IPS-18a (cell line): ENCODE measurements around the gene DONSON.

Experiments
- H3K27ac ChIP-seq: one replicate; pipeline ENCODE4 v1.5.1; 2013; ENCODE audit warnings: low read length
- H3K27me3 ChIP-seq: one replicate; pipeline ENCODE4 v1.6.1; 2013; ENCODE audit warnings: mild to moderate bottlenecking, low read length; ENCODE audit not compliant: control insufficient read depth, insufficient read depth
- H3K36me3 ChIP-seq: one replicate; pipeline ENCODE4 v1.6.1; 2013; ENCODE audit warnings: low read depth, low read length; ENCODE audit not compliant: control insufficient read depth
- H3K4me1 ChIP-seq: one replicate; pipeline ENCODE4 v1.6.1; 2013; ENCODE audit warnings: low read depth, low read length; ENCODE audit not compliant: control insufficient read depth
- H3K4me3 ChIP-seq: one replicate; pipeline ENCODE4 v1.5.1; 2013; ENCODE audit warnings: low read length
- H3K9ac ChIP-seq: one replicate; pipeline ENCODE4 v1.6.1; 2013; ENCODE audit warnings: mild to moderate bottlenecking, low read length, moderate library complexity
- H3K9me3 ChIP-seq: one replicate; pipeline ENCODE4 v1.6.1; 2013; ENCODE audit warnings: low read depth, low read length; ENCODE audit not compliant: control insufficient read depth

Gene DONSON

GRCh38 chr21:33560965-33561364 lies 27.5 kb downstream of the DONSON start:
- no peak overlapping the region for H3K4me3 ChIP-seq
- no peaks in the 10 kb centered on the region for H3K27me3 ChIP-seq
- peaks cover 82% of the 10 kb centered on the region for H3K36me3 ChIP-seq
- H3K9ac ChIP-seq: no peak overlapping the region
- H3K9me3 ChIP-seq: no peaks in the 10 kb centered on the region
- no peak overlapping the region for H3K27ac ChIP-seq
- no peaks in the 10 kb centered on the region for H3K4me1 ChIP-seq

- Histone ChIP-seq H3K27me3 (no peaks in the 10 kb centered on the region), H3K9ac (no peak overlapping the region), H3K4me1 (no peaks in the 10 kb centered on the region), H3K9me3 (no peaks in the 10 kb centered on the region), H3K36me3 (peaks cover 87% of the 10 kb centered on the region), H3K4me3 (no peak overlapping the region), H3K27ac (no peak overlapping the region)
Measured at GRCh38 chr21:33559813-33560212, 28.7 kb downstream of the DONSON start.

GRCh38 chr21:33558777-33559421 lies 29.6 kb downstream of the DONSON start:
- peaks cover 91% of the 10 kb centered on the region for H3K36me3 ChIP-seq

GRCh38 chr21:33557447-33557846 lies 31.0 kb downstream of the DONSON start:
- Histone ChIP-seq H3K27ac (no peak overlapping the region), H3K36me3 (peaks cover 92% of the 10 kb centered on the region)

More at GRCh38 chr21:33558777-33559421, 29.6 kb downstream of the DONSON start:
- Histone ChIP-seq H3K4me3 (no peak overlapping the region), H3K4me1 (no peaks in the 10 kb centered on the region), H3K9ac (no peak overlapping the region), H3K9me3 (no peaks in the 10 kb centered on the region), H3K27me3 (no peaks in the 10 kb centered on the region), H3K27ac (no peak overlapping the region)

GRCh38 chr21:33554982-33555344 lies 33.5 kb downstream of the DONSON start:
- Histone ChIP-seq H3K9me3 (no peaks in the 10 kb centered on the region), H3K4me1 (no peaks in the 10 kb centered on the region), H3K36me3 (peaks cover 95% of the 10 kb centered on the region), H3K4me3 (no peak overlapping the region), H3K27me3 (no peaks in the 10 kb centered on the region), H3K27ac (no peak overlapping the region), H3K9ac (no peak overlapping the region)

More at GRCh38 chr21:33557447-33557846, 31.0 kb downstream of the DONSON start:
- Histone ChIP-seq H3K9ac (no peak overlapping the region), H3K27me3 (no peaks in the 10 kb centered on the region), H3K9me3 (no peaks in the 10 kb centered on the region), H3K4me1 (no peaks in the 10 kb centered on the region), H3K4me3 (no peak overlapping the region)

GRCh38 chr21:33554236-33554981 lies 34.1 kb downstream of the DONSON start:
- H3K27ac ChIP-seq: no peak overlapping the region
- H3K4me1 ChIP-seq: no peaks in the 10 kb centered on the region
- peaks cover 95% of the 10 kb centered on the region for H3K36me3 ChIP-seq
- H3K9ac ChIP-seq: no peak overlapping the region
- H3K27me3 ChIP-seq: no peaks in the 10 kb centered on the region
- H3K9me3 ChIP-seq: no peaks in the 10 kb centered on the region
- no peak overlapping the region for H3K4me3 ChIP-seq

GRCh38 chr21:33552999-33553598 lies 35.4 kb downstream of the DONSON start:
- Histone ChIP-seq H3K27me3 (no peaks in the 10 kb centered on the region), H3K4me1 (no peaks in the 10 kb centered on the region), H3K9ac (no peak overlapping the region), H3K9me3 (no peaks in the 10 kb centered on the region), H3K4me3 (no peak overlapping the region), H3K36me3 (peaks cover 95% of the 10 kb centered on the region), H3K27ac (no peak overlapping the region)

- Histone ChIP-seq H3K4me1 (no peaks in the 10 kb centered on the region), H3K27ac (no peak overlapping the region), H3K9ac (no peak overlapping the region), H3K9me3 (no peaks in the 10 kb centered on the region), H3K27me3 (no peaks in the 10 kb centered on the region), H3K4me3 (no peak overlapping the region), H3K36me3 (peaks cover 94% of the 10 kb centered on the region)
Measured at GRCh38 chr21:33552093-33552998, 36.1 kb downstream of the DONSON start.

- H3K27me3 ChIP-seq: no peaks in the 10 kb centered on the region
- no peaks in the 10 kb centered on the region for H3K9me3 ChIP-seq
- H3K36me3 ChIP-seq: peaks cover 94% of the 10 kb centered on the region
- H3K4me3 ChIP-seq: no peak overlapping the region
- H3K4me1 ChIP-seq: no peaks in the 10 kb centered on the region
- no peak overlapping the region for H3K9ac ChIP-seq
- no peak overlapping the region for H3K27ac ChIP-seq
Measured at GRCh38 chr21:33551664-33552063, 36.8 kb downstream of the DONSON start.

- Histone ChIP-seq H3K9ac (no peak overlapping the region), H3K36me3 (peaks cover 93% of the 10 kb centered on the region), H3K27ac (no peak overlapping the region), H3K27me3 (no peaks in the 10 kb centered on the region), H3K4me3 (no peak overlapping the region), H3K4me1 (no peaks in the 10 kb centered on the region), H3K9me3 (no peaks in the 10 kb centered on the region)
Measured at GRCh38 chr21:33550772-33551660, 37.5 kb downstream of the DONSON start.
